ENCODE measurements around the gene ASTN2.

Gene ASTN2

DNA sequence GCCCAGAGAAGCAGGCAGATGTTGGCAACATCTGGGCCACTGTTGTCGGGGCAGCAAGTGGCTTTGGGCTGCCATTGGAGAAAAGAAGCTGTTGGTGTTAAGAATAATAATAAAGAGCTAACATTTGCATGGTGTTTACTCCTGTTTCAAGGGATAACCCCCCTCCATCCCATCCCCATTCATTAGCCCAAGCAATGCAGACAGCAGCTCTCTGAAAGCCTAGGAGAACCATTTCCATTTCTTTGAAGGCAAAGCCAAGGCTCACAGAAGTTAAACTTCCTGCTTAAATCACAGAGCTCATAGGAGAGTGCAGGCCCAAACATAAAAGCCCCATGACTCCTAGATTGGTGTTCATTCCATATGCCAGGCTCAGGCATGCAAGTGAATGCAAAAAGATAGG, 175.4 kb downstream of the ASTN2 start:
- no peak for DNase-seq

DNA sequence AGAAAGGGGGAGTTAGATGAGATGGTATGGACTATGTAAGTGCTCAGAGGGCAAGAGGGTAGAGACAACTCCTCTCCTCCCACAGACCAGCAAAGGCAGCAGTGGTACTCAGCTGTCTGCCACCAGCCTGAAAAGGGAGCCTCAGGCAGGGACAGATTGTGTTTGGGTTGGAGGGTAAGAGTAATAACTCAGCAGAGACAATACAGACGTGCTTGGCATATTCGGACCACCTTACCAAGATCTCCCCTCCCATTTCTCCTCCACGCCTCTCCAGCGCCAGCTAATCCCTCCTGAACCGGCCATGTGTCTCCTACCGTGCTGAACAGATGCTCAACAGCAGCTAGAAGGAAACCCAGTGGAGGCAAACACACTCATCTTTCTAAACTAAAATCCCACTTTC, 180.8 kb downstream of the ASTN2 start:
- DNase-seq: no peak

DNA sequence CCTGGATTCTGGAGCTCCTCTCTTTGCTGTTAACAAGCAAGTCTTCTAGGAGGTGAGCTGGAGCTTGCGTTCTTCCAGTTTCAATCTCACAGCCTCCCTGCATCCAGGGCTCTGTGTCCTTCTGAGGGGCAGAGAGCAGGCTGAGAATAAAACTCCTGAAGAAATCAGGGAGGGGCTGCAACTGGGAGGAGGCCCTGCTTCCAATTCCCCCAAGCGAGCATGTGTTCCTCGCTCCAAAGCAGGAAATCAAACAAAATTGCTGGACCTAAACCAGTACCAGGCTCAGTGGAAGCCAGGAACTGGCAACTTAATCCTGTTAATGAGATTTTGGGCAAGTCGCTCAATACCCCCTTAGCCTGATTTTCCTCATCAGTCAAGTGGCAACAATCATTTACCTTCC, 181.8 kb downstream of the ASTN2 start:
- no peak for DNase-seq

DNA sequence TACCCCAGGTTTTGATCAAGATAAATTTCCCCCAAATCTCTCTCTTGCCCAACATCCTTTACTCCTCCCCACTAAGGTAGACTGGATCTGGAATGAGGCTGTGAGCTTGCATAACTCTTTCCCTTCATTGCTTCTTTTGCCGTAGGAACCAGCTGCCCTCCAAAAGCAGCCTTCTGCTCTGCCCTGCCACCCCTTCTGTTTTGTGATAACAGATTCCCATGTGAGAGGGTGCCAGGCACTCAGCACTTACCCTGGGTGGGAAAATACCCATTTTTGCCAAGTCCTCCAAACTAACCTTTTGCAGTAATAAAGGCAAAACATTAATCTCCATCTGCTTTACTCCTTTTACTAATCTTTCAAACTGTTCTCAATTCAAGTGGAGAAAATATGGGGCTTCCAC, 182.6 kb downstream of the ASTN2 start:
- no peak for DNase-seq

DNA sequence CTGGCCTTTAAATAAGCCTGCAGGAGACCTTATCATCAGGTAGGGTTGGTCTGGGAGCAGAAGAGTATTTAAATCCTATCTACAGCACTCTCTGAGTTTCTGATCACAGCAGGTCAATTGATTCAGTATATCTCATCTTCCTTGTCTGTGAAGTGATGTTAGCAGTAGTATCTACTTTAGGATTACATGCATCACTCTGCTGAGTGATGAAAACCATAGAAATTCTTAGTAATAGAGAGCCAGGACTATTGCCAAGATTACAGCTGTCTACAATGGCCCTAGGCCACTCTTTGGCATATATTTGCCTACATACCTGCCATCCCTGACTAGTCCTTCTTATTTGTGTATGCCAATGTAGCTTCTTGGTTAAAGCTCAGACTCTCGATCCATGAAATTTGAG, 183.8 kb downstream of the ASTN2 start:
- DNase-seq: no peak

DNA sequence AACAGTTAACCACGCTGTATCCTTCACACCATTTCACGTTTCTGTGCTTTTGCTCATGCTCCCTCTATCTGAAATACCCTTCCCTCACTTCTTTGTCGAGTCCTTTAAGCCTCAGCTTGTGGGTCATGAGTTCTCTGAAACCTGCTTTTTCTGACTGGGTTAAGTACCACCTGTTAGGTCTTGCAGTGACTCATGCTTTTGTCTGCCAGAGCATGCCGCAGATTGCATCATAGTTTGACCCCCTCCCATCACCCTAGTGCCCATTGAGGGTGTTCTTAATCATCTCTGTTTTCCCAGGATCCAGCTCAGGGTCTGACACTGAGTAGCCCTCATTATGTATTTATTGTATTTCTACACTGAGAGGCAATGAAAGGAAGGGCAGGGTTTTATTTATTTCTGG, 190.2 kb downstream of the ASTN2 start:
- DNase-seq: no peak

DNA sequence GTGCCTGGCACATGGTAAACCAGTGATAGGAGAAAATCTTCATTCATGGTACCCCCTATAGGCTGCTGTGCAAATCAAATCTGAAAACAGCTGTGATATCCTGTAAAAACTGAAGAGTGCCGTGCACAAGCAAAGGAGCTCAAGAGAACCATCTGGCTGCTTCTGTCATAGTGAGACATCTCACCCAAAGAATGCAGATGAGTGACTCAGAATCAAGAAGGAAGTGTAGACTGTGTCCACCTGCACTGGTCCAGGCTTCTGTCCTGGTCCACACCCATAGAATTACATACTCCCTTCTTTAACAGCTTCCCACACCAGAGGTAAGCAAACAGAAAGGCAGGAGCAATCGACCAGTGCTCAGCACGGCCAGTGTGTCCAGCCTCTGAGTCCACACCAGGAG, 195.9 kb downstream of the ASTN2 start:
- DNase-seq: no peak

DNA sequence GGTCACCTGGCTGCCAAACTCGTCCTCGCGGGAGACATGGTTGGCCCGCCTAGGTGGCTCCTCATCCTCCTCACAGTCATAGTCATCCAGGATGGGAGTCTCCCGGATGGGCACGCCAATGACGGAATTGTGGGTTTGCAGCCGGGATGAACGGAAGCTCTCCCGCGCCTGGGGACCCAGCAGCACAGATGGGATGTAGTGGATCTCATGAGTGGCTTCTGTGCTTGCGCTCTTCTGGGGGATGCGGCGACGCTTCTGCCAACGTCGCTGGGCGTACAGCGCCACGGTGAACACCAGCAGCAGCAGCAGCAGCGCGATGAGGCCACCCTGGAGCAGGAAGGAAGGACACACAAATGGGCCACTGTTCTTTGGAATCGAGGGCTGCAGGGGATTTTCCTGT, 200.4 kb downstream of the ASTN2 start:
- no peak for DNase-seq

DNA sequence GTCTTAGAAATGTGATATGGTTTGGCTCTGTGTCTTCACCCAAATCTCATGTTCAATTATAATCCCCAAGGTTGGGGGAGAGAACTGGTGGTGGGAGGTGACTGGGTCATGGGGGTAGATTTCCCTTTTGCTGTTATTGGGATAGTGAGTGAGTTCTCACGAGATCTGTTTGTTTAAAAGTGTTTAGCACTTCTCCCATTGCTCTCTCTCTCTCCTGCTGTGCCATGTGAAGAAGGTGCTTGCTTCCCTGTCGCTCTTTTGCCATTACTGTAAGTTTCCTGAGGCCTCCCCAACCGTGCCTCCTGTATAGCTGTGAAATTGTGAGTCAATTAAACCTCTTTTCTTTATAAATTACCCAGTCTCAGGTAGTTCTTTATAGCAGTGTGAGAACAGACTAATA, 203.6 kb downstream of the ASTN2 start:
- DNase-seq: no peak

DNA sequence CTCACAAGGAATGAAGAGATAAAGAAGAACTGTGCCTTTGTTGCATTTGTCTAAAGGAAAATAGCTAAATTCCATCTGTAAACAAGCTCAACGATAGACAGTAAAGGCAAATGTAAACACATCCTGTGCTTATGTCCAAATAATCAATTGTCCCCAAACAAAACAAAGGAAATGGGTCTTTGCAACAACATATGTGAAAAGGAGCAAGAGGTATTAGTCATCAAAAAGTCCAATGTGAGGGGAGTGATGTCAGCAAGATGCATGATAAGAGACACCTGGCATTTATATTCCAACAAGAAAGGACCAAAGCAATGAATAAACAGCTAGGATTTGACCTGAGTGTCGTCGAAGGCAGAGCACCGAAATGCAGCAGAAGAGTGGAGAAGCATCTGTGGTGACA, 209.1 kb downstream of the ASTN2 start:
- DNase-seq: no peak

DNA sequence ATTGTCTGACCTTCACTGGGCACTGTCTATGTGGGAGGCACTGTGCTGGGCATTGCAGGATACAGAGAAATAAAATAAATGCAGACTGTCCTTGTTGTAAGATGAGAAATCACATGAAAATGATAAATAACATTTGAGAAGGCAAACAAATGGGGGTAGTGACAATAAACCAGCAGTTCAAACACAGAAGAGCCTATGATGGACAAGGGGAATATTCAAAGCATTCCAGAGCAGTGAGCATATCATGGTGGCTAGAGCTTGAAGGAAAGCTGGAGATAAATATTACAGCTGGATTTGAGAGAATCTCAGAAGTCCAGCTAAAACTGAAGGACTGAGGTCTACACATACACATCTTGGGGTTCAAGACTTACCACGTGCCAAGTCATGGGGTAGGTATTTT, 209.9 kb downstream of the ASTN2 start:
- DNase-seq: no peak

DNA sequence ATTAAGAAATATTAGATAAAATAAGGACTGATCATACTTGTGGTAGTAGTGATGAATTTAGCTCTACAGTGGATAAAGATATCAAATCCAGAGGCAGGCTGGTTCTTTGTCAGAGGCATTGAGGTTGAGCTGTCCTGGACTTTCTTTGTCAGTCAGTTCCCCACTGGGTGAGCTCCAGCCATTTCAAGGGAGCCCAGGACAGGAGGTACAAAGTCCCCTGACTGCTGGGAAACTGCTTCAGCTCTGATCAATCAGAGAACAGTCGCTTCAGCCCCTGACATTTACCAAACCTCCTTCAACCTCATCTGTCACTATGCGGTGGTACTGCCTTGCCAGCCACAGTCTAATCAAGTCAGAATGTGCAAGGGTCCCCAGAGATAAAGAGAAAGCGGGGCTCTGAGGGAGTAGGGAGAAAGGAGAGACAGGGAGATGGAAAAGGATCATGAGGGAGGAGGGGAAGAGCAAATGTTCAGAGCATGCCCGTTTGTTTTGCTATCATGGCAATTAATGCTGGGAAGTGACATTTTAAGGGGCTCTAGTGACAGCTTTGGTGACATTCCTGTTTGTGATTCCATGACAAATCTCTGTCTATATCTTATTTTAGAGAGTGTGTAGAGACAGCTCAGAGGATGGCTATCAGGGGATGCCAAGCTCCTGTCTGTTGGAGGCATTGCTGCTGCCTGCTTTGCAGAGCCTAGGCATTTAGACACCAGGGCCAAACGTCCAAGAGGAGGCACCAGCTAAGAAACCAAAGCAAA, 223.2 kb downstream of the ASTN2 start:
- no peak for DNase-seq

DNA sequence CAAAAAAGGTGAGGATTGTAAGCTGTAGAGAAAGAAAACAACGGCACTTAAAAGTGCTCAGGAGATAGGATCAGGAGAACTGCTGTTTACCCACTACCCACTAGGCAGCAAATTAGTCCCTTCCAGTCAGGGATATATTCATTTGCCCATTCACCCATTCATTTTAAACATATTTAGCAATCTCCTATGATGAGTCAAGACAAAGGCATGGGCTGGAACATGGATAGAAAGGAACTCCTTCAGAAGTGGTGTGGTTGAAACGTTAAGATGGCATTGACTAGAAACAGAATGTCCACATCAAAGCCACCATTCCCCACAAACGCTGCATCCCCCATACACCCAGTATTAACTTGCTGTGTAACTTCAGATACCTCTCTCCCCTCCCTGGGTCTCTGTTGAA, 225.7 kb downstream of the ASTN2 start:
- DNase-seq: no peak

DNA sequence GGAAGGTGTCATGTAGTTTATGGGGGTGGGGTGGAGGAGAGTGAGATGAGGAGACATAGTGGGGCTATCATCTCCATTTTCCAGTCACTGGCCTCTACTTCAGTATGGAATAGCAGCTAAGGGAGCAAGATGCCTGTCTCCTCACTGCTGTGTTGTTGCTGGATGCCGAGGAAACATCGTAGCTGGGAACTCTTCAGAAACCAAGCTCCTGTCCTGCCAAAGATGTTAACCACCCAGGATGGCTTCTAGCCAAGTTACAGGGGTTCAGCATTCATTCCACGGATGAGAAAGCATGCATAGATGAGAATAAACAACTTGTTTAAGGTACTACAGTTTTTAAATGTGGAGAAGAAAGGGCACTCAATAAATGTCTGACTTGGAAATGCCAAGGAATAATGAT, 226.5 kb downstream of the ASTN2 start:
- no peak for DNase-seq

DNA sequence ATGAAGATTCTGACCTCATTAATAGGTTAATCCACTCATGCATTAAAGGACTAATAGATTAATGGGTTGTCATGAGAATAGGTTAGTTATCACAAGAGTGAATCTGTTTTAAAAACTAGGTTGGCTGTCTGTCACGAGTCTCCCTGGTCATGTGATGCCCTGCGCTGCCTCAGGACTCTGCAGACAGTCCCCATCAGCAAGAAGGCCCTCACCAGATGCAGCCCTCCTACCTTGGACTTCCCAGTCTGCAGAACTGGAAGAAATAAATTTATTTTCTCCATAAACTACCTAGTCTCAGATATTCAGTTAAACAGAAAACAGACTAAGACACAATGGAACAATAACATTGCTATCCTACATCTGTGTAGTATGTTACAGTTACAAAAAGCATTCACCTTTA, 227.4 kb downstream of the ASTN2 start:
- no peak for DNase-seq

DNA sequence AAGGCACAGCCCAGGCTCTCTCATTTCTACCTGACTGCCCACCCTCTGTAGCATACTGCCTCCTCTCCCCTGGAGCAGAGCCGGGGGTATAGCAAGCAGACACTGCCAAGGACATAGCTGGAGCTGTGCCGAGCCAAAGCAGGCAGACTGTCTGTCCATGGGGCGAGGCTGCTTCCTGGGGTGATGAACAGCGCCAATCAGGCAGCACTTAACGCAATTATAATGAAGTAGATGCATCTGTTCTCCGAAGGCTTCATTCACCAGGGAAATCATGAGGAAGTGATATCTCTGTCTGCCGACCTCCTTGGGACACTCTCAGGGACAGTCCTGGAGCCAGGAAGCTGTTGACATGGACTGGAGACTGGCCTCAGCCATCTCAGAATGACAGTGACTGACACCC, 230.7 kb downstream of the ASTN2 start:
- DNase-seq: no peak

DNA sequence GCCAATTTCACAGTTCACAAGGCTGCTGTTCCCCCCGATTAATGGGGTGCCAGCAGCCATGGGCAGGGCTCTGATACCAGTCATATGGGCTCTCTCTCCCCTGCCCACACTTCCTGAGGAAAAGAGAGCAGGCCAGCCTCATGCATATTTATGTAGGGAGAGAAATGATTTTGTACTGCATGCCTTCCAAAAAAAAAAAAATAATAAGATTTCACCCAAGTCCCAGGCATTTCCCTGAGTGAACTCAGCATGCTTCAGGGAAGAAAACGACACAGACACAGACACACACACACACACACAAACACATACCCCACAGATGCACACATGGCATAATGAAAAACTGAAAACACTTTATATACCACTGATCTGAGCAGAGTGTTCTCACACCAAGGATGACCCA, 232.8 kb downstream of the ASTN2 start:
- no peak for DNase-seq

DNA sequence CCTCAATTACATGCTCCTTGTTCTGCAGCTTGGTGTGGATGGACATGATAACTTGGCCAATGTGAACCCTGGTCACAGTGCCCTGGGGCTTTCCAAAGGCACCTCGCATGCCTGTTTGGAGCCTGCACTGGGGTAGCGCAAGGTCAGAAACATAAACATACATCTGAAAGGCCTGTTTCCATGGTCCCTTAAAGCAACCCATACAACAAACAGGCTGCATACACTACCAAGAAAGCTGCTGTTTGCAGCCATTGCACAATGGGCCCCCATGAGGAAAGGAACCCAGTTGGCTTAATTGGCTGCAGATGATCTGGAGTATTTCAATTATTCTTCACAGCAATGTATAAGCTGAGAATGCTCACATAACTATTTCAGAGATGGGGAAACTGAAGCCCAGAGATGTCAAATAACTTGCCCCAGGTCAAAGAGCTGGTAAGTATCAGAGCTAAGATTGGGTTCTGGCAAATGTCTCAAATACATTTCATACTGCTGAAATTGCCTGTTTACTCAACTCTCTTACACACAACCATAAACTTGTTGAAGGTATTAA, 233.9 kb downstream of the ASTN2 start:
- DNase-seq: no peak

DNA sequence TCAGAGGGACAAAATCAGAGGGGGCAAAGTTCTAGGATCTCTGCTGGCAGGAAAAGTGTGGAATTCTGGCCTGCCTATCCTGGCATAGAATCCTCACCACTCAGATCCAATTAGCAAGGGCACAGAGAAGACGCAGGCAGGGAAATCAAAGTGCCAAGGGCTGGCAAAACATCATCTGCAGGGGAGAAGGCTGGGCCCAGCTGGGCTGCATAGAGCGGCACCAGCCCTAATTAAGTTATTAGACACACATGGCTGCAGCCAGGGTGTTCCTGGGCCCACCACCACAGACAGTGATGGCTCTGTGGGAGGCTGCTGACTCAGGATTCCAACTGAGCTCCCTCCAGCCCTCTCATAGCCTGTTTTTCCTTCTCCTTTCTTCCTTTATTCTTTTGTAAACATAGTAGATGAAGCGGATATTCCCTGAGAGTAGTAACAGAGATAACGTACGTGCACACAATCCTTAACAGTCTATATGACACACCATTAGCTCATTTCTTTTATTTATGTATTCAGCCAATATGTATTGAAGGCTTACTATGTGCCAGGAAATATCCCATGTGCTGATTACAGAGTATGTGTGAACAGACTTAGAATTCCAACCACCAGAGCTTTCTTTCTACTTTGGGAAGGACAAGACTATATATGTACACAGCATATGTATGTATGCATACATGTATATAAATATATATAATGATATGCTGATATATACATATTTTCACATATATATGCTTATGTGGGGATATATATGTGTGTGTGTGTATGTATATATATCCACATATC, 236.1 kb downstream of the ASTN2 start:
- no peak for DNase-seq

DNA sequence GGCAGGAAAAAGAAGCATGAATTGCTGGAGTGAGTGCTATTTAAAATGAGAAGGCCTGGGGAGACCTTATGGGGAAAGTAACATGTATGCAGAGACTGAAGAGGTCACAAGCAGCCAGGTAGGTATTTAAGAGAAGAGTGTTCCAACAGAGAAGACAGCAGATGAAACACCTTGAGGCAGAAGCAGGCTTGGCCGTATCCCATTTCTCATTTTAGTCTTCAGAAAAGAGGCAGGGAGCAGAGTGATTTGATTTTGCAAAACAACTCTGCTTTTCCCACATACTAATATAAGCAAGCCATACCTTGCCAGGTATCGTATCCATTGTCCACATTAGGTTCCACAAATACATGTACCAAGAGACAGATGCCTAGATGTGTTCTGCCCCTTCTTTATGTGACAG, 244.3 kb downstream of the ASTN2 start:
- no peak for DNase-seq

DNA sequence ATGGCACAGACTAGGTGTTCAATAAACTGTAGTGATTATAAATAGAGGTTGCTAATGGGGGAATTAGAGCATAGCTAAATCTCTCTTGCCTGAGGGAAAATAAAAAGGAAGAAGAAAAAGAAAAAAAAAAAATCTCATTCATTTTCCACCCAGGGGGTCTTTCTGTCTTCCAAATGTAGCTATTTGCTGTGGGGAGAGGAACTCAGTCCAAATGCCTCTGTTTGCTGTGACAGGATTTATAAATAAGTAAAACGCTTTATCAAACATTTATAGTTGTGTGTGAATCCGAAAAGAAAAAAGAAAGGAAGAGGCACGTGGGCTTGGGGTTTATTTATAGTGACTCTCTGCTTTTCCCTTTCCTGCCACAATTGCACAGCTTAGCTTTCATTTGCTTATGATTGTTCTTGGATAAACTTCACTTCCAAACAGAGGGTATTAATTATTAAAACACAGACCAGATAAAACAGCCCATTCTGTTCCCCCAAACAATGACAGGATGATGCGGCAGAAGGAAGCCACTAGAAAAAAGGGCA, 245.7 kb downstream of the ASTN2 start:
- no peak for DNase-seq

DNA sequence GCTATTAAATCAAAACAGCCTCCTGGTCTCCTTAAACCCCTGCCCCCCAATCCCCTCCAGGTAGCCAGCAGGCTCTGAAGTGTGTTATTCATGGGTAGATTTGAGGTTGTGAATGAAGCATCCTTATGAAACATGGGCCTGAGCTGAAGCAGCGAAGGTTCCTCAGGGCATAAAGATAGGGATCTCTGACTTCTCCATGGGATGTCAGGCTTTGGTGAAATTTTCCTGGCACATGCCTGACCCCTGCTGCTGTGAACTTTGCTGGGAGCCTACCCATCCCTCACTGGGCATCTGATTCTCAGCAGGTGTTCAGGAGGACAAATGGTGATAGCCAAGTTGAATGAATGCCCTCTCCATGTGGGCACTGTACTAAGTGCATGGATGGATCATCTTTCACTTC, 250.3 kb downstream of the ASTN2 start:
- DNase-seq: no peak

DNA sequence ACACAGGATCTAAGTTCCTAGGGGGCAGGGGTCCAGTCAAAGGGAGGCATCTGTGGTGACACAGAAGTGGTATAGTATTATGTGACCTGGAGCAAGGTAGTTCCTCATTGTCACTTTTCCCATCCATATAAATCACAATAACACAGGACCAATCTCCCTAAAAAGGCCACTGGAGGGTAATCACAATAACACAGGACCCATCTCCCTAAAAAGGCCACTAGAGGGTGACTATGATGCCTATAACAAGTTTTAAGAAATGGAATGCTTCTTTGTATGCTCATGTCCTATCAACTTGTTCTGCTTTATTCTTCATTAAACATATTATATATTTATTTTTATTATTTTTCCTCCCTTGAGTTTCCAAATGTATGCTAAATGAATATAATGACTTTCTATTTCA, 254.6 kb downstream of the ASTN2 start:
- DNase-seq: no peak
